Right renal pelvis (tissue), 4 donors: Measurements from ENCODE around the gene ST7. TPM values are rescaled to one million over a fixed set of nuclear protein-coding genes. Genes with fewer than 3 reads are reported as not detected.
"Not testable (repeated sequence)": the region's sequence is repeated elsewhere in the genome, so short reads cannot be mapped to it uniquely, and the experiment has no call there.

Experiments
- DNase-seq, 4 donors: peaks; one replicate each; pipeline ENCODE4 v3.0.0-alpha.2; 2013; ENCODE audit warnings: low read depth in 4 of 4, low spot score in 3 of 4, missing footprints in 1 of 4
- polyA plus RNA-seq, 4 donors: library from polyadenylated mRNA; unstranded; fragments of 120-200 nt; gene quantifications; one replicate each; pipeline ENCODE4 v1.2.1, GENCODE V29; 2013; ENCODE audit not compliant: insufficient read length in 4 of 4

The ST7 gene
- 10 to 100 TPM; 24.9 to 31.7 (median 27.8) TPM for polyA plus RNA-seq

- peak; percentile 44 to 80 (median 62) for DNase-seq
Observed at GRCh38 chr7:116953372-116953905, at the start of gene ST7. Gene ST7 (plus strand): TSS chr7:116953501. CDS start chr7:116953541, 40 bp downstream.

GRCh38 chr7:116906391-116906790 lies 46.9 kb upstream of the ST7 start:
- DNase-seq, result no peak

- no peak for DNase-seq
Observed at GRCh38 chr7:116910383-116910782, 42.9 kb upstream of the ST7 start.

- no peak for DNase-seq
Observed at GRCh38 chr7:116911801-116912200, 41.5 kb upstream of the ST7 start.

- DNase-seq, result no peak
Observed at GRCh38 chr7:116912269-116912909, 40.9 kb upstream of the ST7 start.

- DNase-seq, result no peak
Observed at GRCh38 chr7:116918704-116919103, 34.6 kb upstream of the ST7 start.

GRCh38 chr7:116920359-116920758 lies 32.9 kb upstream of the ST7 start:
- no peak for DNase-seq

GRCh38 chr7:116922545-116922944 lies 30.8 kb upstream of the ST7 start:
- no peak for DNase-seq

GRCh38 chr7:116924741-116925140 lies 28.6 kb upstream of the ST7 start:
- no peak for DNase-seq

- DNase-seq, result no peak
Observed at GRCh38 chr7:116929021-116929420, 24.3 kb upstream of the ST7 start.

- DNase-seq, result peak; percentile 59 to 73 (median 65)
Observed at GRCh38 chr7:116929914-116930913, 23.1 kb upstream of the ST7 start.

- no peak for DNase-seq
Observed at GRCh38 chr7:116932566-116932965, 20.7 kb upstream of the ST7 start.

GRCh38 chr7:116933465-116933864 lies 19.8 kb upstream of the ST7 start:
- DNase-seq, result no peak

- no peak for DNase-seq
Observed at GRCh38 chr7:116934580-116934979, 18.7 kb upstream of the ST7 start.

- not testable (repeated sequence) for DNase-seq
Observed at GRCh38 chr7:116936844-116937243, 16.5 kb upstream of the ST7 start.

GRCh38 chr7:116938678-116939077 lies 14.6 kb upstream of the ST7 start:
- DNase-seq, result no peak

GRCh38 chr7:116940689-116941370 lies 12.5 kb upstream of the ST7 start:
- no peak for DNase-seq

- DNase-seq, result no peak
Observed at GRCh38 chr7:116942504-116942903, 10.8 kb upstream of the ST7 start.

GRCh38 chr7:116948934-116949333 lies 4.4 kb upstream of the ST7 start:
- DNase-seq, result no peak

GRCh38 chr7:116949941-116950801 lies 3.1 kb upstream of the ST7 start:
- DNase-seq, result no peak
